SHP77 (cell line): ENCODE data around the gene CHST2.
A peak's percentile ranks its signal among the peaks of the same experiment; 100 is the strongest.

Experiments used
- DNase-seq, 2 experiments: peaks; one replicate each; lab custom pipeline; 2025; lab: John Stamatoyannopoulos, UW

Gene CHST2

GRCh38 chr3:143098032-143098764 is 21.4 kb upstream of the CHST2 start:
- DNase-seq, result peak; percentile 34 to 36

DNA sequence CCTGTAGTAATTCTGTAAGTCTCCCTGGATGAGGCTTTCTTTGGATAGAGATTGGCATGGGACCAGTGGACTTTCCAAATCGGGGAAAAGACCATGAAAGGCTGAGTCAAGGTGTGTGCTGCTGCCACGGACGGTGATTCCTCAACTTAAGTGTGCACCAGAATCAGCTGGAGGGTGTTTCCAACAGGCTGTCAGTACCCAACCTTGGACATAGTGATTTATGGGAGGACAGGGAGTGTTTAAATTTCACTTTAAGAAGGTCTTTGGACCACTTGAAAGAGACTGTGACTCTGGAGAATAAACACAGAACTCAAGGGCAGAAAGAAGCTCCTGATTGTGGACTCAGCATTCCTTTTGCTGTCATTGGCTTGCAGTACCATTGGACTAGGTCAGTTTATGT is 20.4 kb upstream of the CHST2 start:
- DNase-seq, result no peak

DNA sequence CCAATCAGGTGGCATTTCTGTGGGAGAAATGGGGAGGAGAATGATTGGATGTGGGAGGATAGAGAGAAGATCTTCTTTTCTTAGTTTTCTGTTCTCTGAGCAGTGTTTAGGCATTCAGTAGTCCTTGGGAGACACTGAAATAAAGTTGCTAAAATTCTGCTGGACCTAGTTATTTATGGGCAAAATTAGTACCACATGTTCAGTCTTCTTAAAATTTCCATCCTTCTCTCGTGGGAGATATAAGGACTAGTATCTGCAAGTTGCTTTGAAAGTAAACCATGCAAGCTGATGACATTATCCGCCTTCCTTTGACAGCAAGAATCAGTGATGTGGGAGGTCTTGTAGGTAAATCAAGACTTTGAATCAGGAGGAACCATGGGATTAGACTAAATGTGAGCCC is 19.9 kb upstream of the CHST2 start:
- no peak for DNase-seq

DNA sequence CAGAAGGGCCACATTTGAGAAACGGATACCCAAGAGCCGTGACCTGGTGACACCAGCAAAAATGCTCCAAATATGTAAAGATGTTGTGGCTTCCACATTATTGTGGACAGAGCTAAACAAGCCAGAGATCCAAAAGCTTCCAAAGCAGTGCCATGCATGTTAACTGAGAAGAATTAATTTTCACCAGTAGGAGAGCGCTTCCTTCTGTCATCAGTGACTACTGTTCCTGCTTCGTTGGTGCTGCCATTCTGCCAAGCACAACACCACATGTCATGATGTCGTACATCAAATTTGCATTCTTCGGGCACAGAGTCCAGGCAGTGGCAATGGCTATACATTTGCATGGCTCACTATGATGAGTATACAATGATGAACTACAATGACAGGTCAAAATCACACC is 19.1 kb upstream of the CHST2 start:
- no peak for DNase-seq

DNA sequence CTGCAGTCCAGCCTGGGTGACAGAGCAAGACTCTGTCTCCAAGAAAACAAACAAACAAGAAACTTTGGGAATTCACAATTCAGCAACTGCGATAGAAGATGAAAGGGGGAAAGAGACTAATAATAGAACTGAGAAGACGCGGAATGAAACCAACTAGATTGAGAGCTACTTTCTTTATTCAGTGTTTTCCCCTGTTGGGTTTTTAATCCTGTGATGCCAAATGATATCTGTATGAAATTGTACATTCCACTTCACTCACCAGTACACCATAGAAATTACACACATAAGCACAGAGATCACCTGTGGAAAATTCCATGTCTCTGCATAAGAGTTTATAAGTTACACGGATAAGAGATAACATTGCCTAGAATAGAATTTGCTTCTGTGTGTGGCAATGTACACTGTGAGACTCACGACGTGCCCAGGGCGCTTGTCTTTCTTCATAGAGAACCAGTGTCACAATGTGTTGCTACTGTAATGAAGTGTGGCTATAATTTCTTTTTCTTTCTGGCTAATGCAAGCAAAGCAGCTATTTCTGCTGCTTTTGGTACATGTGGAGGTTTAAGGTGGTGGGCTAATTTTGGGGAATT is 17.7 kb upstream of the CHST2 start:
- DNase-seq, result no peak

- no peak for DNase-seq
Measured at GRCh38 chr3:143103652-143104051, 15.9 kb upstream of the CHST2 start.

DNA sequence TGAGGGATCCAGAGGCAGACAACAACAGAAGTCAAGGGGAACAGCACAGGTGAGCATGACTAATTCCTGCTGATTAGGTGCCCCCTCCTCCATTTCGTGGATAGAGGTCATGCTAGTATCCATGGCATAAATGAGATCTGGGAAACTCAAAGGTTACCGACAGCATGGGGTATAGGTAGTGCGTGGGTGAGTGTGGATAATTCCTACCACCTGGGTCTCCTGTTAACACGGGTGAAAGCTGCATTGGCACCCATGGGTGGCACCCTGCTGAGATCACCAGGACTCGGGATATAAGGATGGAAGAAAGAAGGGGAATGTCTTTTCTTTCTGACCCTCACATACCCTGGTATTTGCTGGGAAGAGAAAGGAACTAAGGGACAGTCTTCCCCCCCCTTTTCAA is 14.4 kb upstream of the CHST2 start:
- DNase-seq, result no peak

- DNase-seq, result no peak
Measured at GRCh38 chr3:143109861-143110260, 9.7 kb upstream of the CHST2 start.

DNA sequence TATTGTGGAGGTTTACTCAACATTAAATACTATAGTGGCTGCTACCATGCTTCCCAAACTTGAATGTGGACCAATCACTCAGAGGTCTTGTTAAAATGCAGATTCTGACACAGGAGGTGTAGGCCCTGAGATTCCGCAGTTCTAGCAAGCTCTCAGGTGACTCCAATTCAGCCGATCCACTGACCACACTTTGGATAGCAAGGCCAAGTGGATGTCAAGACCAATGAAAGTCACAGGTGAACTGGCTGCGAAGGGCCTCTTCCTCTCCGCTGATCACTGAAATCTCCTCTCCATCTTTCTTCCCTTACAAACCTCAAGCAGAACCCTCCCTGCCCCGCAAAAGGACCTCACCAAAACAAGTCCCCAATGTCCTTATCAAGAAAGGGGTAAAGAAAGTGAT is 9.2 kb upstream of the CHST2 start:
- no peak for DNase-seq

DNA sequence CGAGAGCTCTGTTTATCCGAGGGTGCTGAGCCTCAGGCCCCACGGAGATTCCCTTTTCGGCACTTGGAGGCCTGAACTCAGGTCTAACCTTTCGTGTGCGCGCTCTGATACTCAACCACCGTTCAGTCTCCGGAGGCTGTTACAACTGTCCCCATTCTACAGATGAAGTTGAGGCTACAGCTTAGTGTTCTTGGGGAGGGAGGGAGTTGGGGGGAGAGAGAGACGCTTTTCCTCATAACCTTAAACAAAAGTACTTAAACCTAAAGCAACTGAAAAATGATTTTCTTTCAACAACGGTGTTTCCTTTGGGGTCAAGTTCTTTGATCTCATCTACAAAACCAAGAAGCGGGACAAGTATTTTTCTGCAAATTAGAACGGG is 952 bp upstream of the CHST2 start:
- no peak for DNase-seq

DNA sequence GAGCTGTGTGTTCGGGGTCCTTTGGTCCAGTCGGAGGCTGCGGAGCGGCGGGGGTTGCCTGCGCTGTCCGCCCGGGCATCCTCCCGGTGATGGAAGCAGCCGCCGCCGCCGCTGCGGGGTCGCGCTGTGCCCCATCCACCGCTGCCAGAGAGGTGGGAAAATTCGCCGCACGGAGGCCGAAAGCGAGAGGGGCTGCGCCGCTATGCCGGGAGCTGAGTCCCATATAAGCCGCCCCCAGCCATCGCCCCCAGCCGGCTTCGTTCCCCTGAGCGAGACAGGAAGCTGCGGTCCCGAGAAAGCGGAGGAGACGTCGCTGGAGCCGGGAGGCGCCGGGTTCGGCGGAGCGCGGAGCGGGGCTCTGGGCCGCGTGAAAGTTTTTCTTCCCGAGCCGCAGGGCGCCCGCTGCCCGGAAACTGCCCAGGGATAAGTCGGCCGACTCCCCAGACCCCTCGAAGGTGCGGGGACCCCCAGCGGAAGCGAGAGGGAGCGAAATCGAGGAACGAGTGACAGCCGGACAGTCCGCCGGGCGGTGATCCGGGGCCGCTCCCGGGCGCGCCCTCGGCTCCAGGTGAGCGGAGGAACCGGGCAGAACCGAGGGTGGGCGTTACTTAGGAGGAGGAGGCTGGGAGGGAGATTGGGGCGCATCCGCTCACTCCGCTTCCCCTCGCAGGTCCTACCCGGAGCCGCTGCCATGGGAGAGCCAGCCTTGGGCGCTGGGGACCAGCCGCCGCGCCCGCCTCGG is 574 bp downstream of the CHST2 start:
- no peak for DNase-seq

DNA sequence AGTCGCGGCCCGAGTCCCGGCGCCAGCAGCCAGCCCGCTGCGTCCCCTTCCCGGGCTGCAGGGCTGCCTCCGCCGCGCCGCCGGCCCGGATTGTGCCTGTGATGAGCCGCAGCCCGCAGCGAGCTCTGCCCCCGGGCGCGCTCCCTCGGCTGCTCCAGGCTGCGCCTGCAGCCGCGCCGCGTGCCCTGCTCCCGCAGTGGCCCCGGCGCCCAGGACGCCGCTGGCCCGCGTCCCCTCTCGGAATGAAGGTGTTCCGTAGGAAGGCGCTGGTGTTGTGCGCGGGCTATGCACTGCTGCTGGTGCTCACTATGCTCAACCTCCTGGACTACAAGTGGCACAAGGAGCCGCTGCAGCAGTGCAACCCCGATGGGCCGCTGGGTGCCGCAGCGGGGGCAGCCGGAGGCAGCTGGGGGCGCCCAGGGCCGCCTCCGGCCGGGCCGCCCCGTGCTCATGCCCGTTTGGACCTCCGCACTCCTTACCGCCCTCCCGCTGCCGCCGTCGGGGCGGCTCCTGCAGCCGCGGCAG is 1.2 kb downstream of the CHST2 start:
- no peak for DNase-seq

GRCh38 chr3:143121241-143122088 is 1.9 kb downstream of the CHST2 start:
- no peak for DNase-seq

- no peak for DNase-seq
Measured at GRCh38 chr3:143122089-143122430, 2.5 kb downstream of the CHST2 start.

DNA sequence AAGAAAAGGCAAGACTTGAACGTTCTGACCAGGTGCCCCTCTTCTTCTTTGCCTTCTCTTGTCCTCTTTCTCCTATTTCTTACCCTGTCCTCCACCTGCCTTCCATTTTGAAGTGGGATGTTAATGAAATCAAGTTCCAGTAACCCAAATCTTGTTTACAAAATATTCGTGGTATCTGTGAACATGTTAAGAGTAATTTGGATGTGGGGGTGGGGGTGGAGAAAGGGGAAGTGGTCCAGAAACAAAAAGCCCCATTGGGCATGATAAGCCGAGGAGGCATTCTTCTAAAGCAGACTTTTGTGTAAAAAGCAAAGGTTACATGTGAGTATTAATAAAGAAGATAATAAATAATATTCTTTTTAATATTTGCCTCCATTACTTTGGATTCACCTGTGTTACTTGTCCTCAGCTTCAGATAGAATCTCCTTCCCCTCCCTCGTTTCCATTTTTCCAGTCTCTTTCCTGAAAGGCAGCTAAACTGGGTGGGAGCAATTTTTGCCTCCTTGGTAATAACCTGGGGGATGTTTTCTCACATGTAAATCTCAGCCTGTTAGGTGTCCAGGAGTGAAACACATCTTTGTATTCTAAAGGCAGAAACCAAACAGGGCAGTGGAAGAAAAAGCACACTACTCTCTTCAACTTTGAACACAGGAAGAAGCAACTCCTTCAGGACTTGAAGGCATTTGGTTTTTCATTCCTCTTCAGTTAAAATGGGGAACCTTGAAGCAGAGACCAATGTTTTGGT is 3.2 kb downstream of the CHST2 start:
- DNase-seq, result no peak

DNA sequence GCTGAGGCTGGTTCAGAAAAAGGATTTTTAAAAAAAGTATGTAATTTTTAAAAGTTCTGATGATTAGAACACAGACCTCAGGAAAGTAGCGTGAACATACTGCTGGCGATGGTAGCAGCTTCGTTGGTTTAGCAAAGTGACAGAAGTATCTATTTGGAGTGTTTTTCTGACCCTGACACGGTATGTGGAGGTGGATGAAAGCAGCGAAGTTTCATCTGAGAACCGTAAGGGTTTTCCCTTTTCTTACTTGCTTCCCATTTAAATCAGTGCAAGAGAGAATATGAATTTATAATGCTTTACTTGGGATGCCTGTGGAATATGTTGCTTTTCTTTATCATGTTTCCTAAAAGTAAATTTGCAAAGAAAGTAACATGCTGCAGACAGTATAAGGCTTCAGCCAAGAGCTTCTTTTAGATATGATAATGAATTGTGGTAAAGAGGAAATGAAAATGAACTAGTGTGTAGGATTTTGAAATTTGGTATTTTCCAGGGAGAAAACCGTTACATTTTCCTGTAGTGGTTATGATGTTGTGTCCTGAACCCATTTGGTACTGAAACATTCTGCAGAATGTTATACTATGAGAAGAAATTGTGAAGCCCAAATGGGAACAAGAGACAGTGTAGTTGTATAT is 3.9 kb downstream of the CHST2 start:
- DNase-seq, result no peak

- DNase-seq, result peak in 1 of 2 experiments; percentile 15
Measured at GRCh38 chr3:143124601-143125520, 5.3 kb downstream of the CHST2 start.

DNA sequence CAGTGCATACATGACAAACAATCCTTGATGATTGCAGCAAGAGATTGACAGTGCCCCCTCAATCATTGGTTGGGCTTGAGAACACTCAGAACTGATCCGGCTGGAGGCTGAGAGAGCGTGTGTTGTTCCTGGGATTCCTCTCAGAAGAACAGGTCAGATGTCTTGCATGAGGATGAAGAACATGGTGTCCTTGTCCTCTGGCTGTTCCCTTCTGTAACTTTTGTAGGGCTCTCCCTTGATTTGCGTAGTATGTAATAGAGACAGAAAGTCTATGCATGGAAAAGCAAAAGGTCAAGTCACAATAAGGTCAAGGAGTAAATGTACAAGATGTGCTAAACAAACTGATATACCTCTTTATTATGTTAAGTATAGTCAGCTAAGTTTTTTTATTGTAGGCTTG is 8.2 kb downstream of the CHST2 start:
- DNase-seq, result no peak

- DNase-seq, result no peak
Measured at GRCh38 chr3:143128227-143128955, 8.8 kb downstream of the CHST2 start.
